ENCODE measurements around the gene ZCCHC14. TPM values are rescaled to one million over a fixed set of nuclear protein-coding genes. Genes with fewer than 3 reads are reported as not detected.
A peak's percentile ranks its signal among the peaks of the same experiment; 100 is the strongest.

ZCCHC14 gene
- total and polyA plus RNA-seq, 2 of the 8 experiments (the other 6 are each of a cell fraction or from before 2014, with no cell fraction given): 8.2 to 28.2 TPM

GRCh38 chr16:87418216-87418615, 74.6 kb downstream of the ZCCHC14 start:
- no peaks in the 10 kb centered on the region for H3K79me2 ChIP-seq (ENCODE audit: control insufficient read depth in 1 of 2, insufficient read depth in 2 of 2, low read length in 2 of 2)
- FAIRE-seq (no peak), DNase-seq (ENCODE audit: low read depth in 1 of 2, low spot score in 2 of 2) (no peak)
- no peak overlapping the region for H3K14ac ChIP-seq (ENCODE audit: insufficient read length)
- H4K5ac ChIP-seq (ENCODE audit: insufficient read length, low read depth, low read length): no peak overlapping the region
- H3K4me1 ChIP-seq (replicated peaks in 1 of 4; ENCODE audit: control insufficient read depth in 3 of 4, insufficient read depth in 4 of 4, low read length in 3 of 4): peaks cover 0 to 5% (median 0%) of the 10 kb centered on the region in 4 experiments; a peak in 1 of 7 replicates
- H4K20me1 ChIP-seq (replicated peaks in 1 of 2; ENCODE audit: control insufficient read depth in 1 of 2, insufficient read depth in 2 of 2, low read length in 2 of 2): peaks cover 2 to 5% of the 10 kb centered on the region in 2 experiments
- H2BK20ac ChIP-seq (ENCODE audit: low read length): no peak overlapping the region
- ChIA-PET CTCF (ENCODE audit: partially characterized antibody) (interaction anchor here (1.7 to 2.5 kb wide), 2 partner anchors 18 to 218 kb away, joined by 5 to 10 read pairs; no protein-coding TSS in a partner anchor), POLR2A (ENCODE audit: partially characterized antibody) (no interaction called here)
- H3K23me2 ChIP-seq (ENCODE audit: low read depth, low read length): no peaks in the 10 kb centered on the region
- H3K27ac ChIP-seq (ENCODE audit: low read depth, low read length): no peak overlapping the region
- no peak overlapping the region for H3K23ac ChIP-seq (ENCODE audit: insufficient read length)
- H2BK120ac ChIP-seq (replicated peaks; ENCODE audit: low read depth, low read length): no peak overlapping the region
- no peaks in the 10 kb centered on the region for H3K27me3 ChIP-seq (replicated peaks in 1 of 4; ENCODE audit: control insufficient read depth in 3 of 4, extremely low read depth in 1 of 4, insufficient read depth in 3 of 4, low read length in 3 of 4)
- no peak overlapping the region for H2AK5ac ChIP-seq (ENCODE audit: low read depth, low read length)
- H3K4ac ChIP-seq (replicated peaks; ENCODE audit: insufficient read length, low read depth, low read length): no peak overlapping the region
- H4K8ac ChIP-seq (ENCODE audit: extremely low read depth, insufficient read depth, low read length): peak overlapping the region; percentile 18; the same call in 1 of the 2 replicates
- no peaks in the 10 kb centered on the region for H3K79me1 ChIP-seq (ENCODE audit: low read depth, low read length)
- no peak overlapping the region for H3K4me2 ChIP-seq (ENCODE audit: insufficient read depth in 1 of 2, low read depth in 2 of 2, low read length in 2 of 2)
- H3K56ac ChIP-seq (replicated peaks; ENCODE audit: insufficient read length, low read depth, low read length): no peak overlapping the region
- no peak overlapping the region for H3K18ac ChIP-seq (ENCODE audit: extremely low read depth, low read length)
- no peak overlapping the region for H2BK5ac ChIP-seq (ENCODE audit: low read depth, low read length)
- H2BK12ac ChIP-seq (ENCODE audit: low read depth, low read length): no peak overlapping the region
- no peak overlapping the region for H3K4me3 ChIP-seq (ENCODE audit: extremely low read depth in 1 of 4, insufficient read depth in 2 of 4, low read depth in 3 of 4, low read length in 4 of 4)
- TF ChIP-seq RBBP5 (IDR thresholded peaks at IDR 0.05; ENCODE audit: borderline replicate concordance, low read depth, low read length): no peak
- TF ChIP-seq GABPA (IDR thresholded peaks at IDR 0.05; ENCODE audit: borderline replicate concordance, insufficient read depth, low read length): no peak
- no peak for TF ChIP-seq RNF2 (IDR thresholded peaks at IDR 0.05; ENCODE audit: borderline replicate concordance, low read depth, low read length, missing control alignments, poor library complexity, severe bottlenecking)
- TF ChIP-seq, protein P1, sequence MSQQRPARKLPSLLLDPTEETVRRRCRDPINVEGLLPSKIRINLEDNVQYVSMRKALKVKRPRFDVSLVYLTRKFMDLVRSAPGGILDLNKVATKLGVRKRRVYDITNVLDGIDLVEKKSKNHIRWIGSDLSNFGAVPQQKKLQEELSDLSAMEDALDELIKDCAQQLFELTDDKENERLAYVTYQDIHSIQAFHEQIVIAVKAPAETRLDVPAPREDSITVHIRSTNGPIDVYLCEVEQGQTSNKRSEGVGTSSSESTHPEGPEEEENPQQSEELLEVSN (IDR thresholded peaks at IDR 0.05): no peak
- no peak for TF ChIP-seq SP1 (IDR thresholded peaks at IDR 0.05; ENCODE audit: low read depth, low read length)
- no peak for TF ChIP-seq CEBPB (IDR thresholded peaks at IDR 0.05; ENCODE audit: low read depth, low read length)
- no peak for TF ChIP-seq ZNF274 (IDR thresholded peaks at IDR 0.05; ENCODE audit: borderline replicate concordance, extremely low read depth, low read length)
- TF ChIP-seq JUN (IDR thresholded peaks at IDR 0.05; ENCODE audit: low read depth, low read length): no peak
- no peak for TF ChIP-seq HDAC2 (IDR thresholded peaks at IDR 0.05; ENCODE audit: borderline replicate concordance in 1 of 2, low read depth in 2 of 2, low read length in 2 of 2)
- no peak for TF ChIP-seq PHF8 (conservative IDR thresholded peaks at IDR 0.05; ENCODE audit: low read depth, low read length)
- no peak for TF ChIP-seq MAFK (IDR thresholded peaks at IDR 0.05; ENCODE audit: low read depth, low read length)
- TF ChIP-seq BRCA1 (IDR thresholded peaks at IDR 0.05; ENCODE audit: low read depth, low read length): no peak
- TF ChIP-seq NRF1 (IDR thresholded peaks at IDR 0.05; ENCODE audit: low read depth, low read length): no peak
- H3K36me3 ChIP-seq (ENCODE audit: control insufficient read depth in 2 of 4, insufficient read depth in 4 of 4, low read length in 3 of 4): peaks cover 0 to 21% (median 10%) of the 10 kb centered on the region in 4 experiments; a peak in 5 of 8 replicates
- H4K91ac ChIP-seq (replicated peaks; ENCODE audit: insufficient read length, low read length): no peak overlapping the region
- 96% methylated on average over 17 of the region's 18 CpGs; no CpG with 5 or more reads in 1 of the 2 experiments for WGBS, 2 experiments (ENCODE audit: extremely low coverage in 1 of 2, insufficient coverage in 1 of 2, insufficient read length in 1 of 2, insufficient replicate concordance in 2 of 2, low coverage in 1 of 2, low lambda C conversion rate in 2 of 2, missing lambda C conversion rate in 1 of 2)
- no peak overlapping the region for H2BK15ac ChIP-seq (ENCODE audit: low read length)
- no peak overlapping the region for H3K9ac ChIP-seq (replicated peaks in 1 of 4; ENCODE audit: extremely low read depth in 1 of 4, low read depth in 3 of 4, low read length in 3 of 4)
- no peaks in the 10 kb centered on the region for H3K9me3 ChIP-seq (ENCODE audit: insufficient read depth in 2 of 2, low read depth in 1 of 2, low read length in 1 of 2)
- no peak overlapping the region for H2AFZ ChIP-seq (ENCODE audit: low read length)
